GM19023 (cell line): ENCODE measurements around the gene ZNF234.
"Not testable (repeated sequence)": the region's sequence is repeated elsewhere in the genome, so short reads cannot be mapped to it uniquely, and the experiment has no call there.

ENCODE experiments used
- ATAC-seq: cut with Tn5 transposase; IDR thresholded peaks from one replicate; pipeline ENCODE4 v1.9.1; 2021; ENCODE audit warnings: mild to moderate bottlenecking, moderate library complexity; ENCODE audit not compliant: unreplicated experiment

The ZNF234 gene

DNA sequence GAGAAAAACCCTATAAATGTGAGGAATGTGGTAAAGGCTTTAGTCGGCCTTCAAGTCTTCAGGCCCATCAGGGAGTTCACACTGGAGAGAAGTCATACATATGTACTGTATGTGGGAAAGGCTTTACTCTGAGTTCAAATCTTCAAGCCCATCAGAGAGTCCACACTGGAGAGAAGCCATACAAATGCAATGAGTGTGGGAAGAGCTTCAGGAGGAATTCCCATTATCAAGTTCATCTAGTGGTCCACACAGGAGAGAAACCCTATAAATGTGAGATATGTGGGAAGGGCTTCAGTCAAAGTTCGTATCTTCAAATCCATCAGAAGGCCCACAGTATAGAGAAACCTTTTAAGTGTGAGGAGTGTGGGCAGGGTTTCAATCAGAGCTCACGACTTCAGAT, 35.2 kb downstream of the ZNF234 start:
- ATAC-seq: no peak

DNA sequence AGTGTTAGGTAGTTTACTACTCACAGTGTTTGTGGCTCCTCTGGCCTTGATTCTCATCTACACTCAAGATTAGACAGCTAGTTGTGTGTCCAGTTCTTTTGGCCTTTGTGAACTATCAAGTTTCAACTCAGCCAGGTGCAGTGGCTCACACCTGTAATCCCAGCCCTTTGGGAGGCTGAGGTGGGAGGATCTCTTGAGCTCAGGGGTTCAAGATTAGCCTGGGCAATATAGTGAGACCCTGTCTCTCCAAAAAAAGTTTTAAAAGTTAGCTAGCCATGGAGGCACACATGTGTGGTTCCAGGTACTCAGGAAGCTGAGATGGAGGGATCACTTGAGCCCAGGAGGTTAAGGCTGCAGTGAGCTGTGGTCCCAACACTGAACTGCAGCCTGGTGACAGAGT, 39.6 kb downstream of the ZNF234 start:
- ATAC-seq: no peak

DNA sequence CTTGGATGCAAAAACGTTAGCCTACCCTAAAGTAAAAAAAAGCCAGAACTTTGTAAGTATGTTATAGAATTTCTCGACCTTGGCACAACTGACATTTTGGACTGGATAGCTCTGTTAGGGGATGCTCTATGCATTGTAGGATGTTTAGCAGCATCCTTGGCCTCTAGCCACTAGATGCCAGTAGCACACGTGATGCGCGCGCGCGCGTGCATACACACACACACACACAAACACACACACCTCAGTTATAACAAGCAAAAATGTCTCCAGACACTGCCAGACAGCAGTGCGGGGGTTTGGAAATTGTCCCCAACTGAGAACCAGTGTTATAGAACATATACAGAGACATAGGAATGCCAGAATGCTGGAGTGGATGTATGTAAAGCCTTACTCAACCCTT, 40.8 kb downstream of the ZNF234 start:
- ATAC-seq: no peak

DNA sequence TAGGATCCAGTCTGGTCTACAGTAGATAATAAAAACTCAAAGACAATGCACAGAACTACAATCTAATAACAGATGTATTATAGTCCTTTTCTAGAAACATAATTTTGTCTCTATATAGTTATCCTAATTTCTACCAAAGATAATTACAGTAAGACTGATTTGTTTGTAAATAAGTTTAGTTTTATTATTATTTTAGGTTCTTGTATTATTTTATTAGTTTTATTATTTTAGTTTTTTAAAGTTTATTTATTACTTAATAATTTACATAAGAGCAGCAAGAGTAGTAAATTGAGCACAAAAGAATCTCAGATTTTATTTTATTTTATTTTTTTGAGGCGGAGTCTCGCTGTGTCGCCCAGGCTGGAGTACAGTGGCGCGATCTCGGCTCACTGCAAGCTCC, 48.7 kb downstream of the ZNF234 start:
- ATAC-seq: no peak

DNA sequence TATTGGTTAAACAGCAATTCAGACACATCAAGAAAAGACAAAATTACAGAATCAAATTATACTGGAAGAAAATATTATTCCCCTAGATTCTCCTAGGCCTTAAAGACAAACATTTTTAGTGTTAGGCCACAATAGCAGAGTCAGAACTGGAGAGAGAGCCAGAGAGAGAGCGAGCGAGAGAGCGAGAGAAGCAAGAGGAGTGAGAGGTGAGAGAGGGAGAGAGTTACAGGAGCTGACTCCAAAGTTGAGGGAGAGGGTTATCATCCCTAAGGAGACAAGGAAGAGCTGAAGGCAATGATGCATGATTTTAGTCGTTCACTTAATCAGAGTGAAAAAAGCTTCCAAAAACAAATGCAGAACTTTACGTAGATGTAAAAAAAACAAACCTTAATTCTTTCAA, 50.8 kb downstream of the ZNF234 start:
- ATAC-seq: no peak

DNA sequence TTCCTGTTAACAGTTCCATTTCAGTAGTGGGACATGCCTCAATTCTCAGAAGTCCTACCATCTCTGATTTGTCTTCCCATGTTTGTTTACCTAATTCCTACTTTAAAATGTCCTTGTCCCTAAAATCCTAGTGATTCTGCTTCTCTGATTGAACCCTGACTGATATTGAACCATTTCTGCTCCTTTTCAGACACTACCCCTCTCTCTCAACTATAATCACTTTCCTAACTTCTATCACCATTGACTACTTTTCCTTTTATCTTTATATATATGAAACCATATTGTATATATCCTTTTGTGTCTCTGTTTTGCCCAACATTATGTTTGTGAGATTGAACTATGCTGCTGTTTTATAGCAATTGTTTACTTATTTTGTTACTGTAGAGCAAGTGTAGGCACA, 55.4 kb downstream of the ZNF234 start:
- no peak for ATAC-seq

DNA sequence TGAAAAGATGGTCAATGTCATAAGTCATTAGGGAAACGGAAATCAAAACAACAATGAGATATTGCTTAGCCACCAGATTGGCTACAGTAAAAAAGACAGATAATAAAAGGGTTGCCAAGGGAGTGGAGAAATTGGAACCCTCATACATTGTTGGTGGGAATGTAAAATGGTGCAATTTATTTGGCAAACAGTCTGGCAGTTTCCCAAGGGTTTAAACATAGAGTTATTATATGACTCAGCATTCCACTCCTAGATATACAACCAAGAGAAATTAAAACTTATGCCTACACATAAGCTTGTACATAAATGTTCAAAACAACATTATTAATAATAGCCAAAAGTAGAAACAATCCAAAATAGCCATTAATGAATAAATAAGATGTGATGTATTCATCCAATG, 61.1 kb downstream of the ZNF234 start:
- no peak for ATAC-seq

DNA sequence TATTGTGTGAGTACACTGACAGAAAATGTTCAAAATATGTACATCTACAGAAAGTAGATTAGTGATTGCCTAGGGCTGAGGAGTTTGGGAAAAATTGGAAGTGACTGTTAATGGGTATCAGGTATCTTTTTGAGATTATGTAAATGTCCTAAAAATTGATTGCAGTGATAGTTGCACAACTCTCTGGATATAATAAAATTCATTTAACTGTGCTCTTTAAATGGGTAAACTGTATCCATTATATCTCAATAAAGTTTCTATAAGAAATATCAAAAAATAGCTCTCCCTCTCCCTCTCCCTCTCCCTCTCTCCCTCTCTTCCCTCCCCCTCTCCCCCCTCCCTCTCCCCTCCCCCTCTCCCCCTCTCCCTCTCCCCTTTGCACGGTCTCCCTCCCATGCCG, 61.6 kb downstream of the ZNF234 start:
- no peak for ATAC-seq

DNA sequence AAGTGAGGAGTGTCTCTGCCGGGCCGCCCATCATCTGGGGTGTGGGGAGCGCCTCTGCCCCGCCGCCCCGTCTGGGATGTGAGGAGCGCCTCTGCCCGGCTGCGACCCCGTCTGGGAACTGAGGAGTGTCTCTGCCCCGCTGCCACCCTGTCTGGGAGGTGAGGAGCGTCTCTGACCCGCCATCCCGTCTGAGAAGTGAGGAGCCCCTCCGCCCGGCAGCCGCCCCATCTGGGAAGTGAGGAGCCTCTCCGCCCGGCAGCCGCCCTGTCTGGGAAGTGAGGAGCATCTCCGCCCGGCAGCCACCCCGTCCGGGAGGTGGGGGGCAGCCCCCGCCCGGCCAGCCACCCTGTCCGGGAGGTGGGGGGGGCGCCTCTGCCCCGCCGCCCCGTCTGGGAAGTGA, 62.5 kb downstream of the ZNF234 start:
- ATAC-seq: not testable (repeated sequence)

DNA sequence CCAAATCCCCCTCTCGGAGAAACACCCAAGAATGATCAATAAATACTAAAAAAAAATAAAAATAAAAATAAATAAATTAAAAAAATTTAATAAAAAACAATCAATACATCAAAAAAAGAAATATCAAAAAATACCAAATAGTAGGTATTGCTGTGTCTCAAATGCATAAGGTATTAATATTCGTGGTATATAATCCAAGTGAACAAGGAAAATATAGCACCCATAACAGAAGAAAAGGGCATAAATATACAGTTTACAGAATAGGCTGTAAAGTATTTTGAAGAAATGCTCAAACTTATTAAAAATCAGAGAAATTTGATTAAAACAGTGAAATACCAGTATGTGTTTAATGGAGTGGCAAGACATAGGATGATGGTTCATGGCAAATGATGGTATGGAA, 63.4 kb downstream of the ZNF234 start:
- no peak for ATAC-seq

DNA sequence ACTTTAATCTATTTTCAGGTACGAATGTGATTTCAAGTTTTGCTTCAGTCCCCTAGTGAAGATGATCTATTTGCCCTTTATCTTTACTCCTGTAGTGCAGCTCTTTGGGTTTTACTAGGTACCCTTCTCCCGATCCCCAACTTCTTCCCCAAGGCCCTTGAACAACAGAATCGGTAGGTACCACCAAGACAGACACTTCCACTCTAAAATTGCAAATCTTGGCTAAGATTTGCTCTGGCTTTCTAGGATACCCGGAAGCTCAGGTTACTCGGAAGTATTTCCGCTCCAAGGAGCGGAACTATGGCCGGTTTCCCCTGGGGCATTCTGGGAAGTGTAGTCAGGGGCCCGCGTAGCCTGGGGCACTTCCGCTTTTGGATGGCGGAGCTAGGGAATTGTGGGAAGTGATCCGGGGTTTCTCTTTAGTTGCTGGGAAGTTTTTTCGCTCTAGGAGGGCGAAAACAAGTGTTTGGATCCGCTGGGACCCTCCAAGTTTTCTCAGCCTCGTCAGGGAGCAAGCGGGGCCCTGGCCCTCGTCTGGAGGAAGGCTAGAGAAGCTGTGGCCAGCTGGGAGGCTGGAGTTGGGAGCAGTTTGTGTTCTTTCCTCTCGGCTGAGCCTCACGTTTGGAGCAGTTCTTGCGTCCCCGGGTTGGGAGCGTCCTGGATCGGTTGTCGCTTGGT, 65.9 kb downstream of the ZNF234 start:
- peak; percentile 83 for ATAC-seq
